Neural cell (in vitro differentiated cells): ENCODE data around the gene OR6V1.

ENCODE experiments used
- CTCF ChIP-seq: fragments of 450-650 bp; IDR thresholded peaks from 2 replicates; pipeline ENCODE4 v1.5.1; 2014; ENCODE audit warnings: antibody characterized with exemption, mild to moderate bottlenecking, moderate library complexity; ENCODE audit not compliant: poor library complexity, severe bottlenecking
- SMC3 ChIP-seq: fragments of 450-650 bp; conservative IDR thresholded peaks from 2 replicates; pipeline ENCODE4 v1.6.1; 2014; ENCODE audit warnings: antibody characterized with exemption, mild to moderate bottlenecking, moderate library complexity; ENCODE audit not compliant: poor library complexity

- TF ChIP-seq CTCF (peak; percentile 73), SMC3 (peak; percentile 73)
Measured at GRCh38 chr7:143003393-143004051, 48.6 kb upstream of the OR6V1 start.
